Stimulated activated CD4-positive, alpha-beta T cell treated with anti-CD3 and anti-CD28 coated beads, Interleukin-1b, Interleukin-23, amount 100 ng/mL, for 4 hours (primary cell): ENCODE results near the gene DOCK11.

Experiments
- DNase-seq, 2 donors: peaks; one replicate each; pipeline ENCODE4 v3.0.0-alpha.2; 2020; ENCODE audit warnings: low read depth in 2 of 2

DOCK11 gene

DNA sequence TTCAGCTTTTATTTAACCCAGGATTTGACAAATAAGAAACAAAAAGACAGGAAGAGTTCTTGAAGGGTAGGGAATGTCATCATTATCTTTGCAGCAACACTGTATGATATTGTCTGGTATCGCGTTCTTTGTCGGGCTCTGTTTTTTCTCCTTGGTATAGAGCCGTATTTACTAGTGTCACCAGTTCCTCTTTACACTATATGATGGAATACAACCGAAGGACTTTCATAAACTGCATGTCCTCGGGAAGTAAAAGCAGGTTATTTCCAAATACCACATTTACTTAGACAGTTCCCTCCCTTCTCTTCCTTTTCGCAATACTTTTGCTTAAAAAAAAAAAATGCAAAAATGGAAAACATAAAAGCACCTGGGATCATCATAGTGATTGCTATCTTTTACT lies 135.2 kb downstream of the DOCK11 start:
- DNase-seq: no peak

DNA sequence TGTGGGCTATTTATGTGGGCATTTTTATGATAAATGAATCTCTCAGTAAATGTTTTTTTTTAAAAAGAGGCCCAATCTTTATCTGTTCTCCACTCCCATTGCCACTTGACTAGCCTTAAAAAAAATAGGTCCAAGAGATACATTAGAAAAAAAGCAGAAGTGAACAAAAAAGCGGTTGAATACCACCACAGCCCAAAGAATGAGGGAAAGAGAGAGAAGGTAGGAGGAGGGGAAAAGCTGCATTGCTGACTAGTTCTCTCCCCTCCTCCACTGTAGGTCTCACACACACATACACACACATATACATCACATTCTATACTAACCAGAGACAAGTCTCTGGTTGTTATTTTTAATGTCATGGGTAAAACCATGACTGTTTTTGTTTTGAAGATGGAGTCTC lies 136.0 kb downstream of the DOCK11 start:
- no peak for DNase-seq

DNA sequence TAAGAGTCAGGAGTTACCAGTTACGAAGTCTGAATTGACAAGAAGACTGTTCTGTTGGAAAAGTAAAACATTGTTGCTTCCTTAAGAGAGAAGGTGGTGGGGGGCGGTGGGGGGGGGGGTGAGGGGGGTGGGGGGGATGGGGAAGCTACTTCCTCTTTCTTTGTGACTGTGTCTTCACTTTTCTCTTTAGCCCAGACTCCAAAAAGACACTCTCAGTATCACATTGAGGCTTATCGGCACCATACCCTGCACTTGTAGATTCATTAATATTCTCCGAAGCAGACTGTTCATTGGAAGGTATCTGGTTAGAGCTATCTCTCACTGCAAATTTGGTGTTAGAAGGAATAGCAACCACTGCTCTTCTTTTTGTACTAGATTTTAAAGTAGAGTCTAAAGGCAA lies 137.2 kb downstream of the DOCK11 start:
- DNase-seq: no peak

DNA sequence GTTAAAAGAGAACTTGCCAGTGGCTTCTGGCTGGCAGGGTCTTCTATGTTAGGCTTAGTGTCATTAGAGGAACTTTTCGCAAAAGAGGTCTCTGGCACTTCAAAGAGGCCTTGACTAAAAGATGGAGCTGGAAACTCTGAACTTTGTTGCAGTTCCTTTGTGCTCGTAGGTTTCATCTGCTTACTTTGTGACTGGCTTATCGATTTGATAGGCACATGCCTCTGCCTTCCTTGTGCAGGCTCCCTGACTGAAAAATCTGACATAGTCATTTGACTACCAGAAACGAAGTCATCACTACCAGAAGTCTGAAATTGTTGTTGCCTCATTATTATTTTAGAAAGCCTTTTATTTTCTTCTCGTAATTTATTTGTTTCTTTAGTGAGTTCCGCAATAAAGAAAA lies 137.9 kb downstream of the DOCK11 start:
- no peak for DNase-seq

DNA sequence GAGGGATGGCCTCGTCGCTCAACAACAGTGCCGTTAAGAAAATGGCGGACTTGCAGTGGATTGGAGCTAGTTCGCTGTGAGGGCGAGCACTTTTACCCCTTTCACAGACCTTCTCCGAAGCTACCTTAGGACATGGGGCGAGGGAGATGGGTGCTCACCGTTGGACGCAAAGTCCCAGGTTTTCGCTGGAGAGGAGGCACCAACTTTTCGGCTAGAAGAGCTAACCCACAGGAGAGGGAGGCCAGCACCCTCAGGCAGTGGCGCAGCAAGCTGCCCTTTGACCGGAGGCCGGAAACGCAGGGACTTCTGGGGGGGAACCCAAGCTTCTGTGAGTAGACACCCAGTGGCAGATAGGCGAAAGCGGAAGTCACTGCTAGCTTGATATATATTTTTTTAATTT lies 138.7 kb downstream of the DOCK11 start:
- DNase-seq: no peak

DNA sequence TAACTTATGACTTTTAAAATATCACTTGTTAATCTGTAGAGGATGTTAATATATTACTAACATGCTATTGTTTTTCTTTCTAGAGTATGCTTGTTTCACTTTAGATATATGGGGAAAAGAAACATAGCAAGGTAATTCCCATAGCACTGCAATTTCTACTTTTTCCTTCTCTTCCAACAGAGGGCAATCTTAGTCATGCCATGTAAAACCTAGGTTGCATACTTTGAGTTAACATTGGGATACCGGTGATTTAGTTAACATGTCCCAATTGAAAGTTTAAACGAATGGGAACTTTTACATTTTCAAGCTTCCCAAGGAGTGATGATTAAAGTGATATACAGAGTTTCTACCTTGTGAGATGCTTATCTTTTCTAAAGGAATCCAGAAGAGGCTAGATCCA lies 142.4 kb downstream of the DOCK11 start:
- no peak for DNase-seq

DNA sequence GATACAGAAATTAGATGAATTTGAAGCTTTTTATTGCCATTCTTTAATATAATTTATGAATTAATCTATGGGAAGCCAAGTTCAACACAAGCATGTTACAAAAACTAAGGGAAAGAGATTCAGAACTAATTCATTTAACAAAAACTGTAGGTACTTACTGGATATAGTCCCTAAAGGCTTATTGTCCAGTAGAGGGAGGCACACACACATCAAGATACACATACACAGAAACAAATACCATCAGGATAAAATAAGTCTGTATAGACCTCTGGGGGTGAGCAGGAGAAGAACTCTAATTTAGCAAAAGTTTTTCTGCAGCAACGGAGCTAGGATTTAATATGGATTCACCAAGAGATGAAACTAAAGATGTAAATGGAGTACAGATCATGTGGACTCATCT lies 148.8 kb downstream of the DOCK11 start:
- DNase-seq: no peak

DNA sequence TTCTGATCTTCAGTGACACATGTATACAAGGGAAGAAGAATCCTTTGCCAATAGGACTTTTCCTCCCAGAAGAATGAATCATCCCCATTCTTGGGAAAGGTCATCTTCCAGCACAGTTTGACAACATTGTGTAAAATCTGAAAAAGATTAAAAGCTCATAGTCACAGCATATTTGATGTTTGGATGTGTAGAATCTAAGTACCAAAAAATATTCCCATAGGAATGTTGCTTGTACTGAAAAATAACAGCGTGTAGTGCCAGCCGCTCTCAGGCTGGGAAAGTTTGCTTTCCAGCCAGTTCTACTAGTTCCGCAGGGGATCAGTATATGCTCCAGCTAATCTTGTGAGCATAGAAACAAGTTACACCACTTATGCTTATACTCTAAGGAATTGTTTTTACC lies 157.1 kb downstream of the DOCK11 start:
- DNase-seq: no peak

DNA sequence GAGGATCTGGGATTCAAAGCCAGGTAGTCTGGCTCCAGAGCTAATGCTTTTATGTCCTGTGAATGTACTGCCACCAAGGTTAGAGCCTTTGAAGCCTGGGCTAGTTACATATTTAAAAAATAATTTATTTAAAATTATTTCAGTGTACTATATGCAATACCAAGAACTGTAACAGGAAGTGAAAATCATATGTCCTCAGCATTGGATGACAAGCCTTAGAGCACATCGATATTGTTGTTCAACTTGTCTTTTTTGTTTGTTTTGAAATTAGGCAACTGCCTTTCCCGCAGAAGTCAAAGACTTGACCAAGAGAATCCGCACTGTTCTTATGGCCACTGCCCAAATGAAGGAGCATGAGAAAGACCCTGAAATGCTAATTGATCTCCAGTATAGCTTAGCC lies 158.7 kb downstream of the DOCK11 start:
- no peak for DNase-seq

DNA sequence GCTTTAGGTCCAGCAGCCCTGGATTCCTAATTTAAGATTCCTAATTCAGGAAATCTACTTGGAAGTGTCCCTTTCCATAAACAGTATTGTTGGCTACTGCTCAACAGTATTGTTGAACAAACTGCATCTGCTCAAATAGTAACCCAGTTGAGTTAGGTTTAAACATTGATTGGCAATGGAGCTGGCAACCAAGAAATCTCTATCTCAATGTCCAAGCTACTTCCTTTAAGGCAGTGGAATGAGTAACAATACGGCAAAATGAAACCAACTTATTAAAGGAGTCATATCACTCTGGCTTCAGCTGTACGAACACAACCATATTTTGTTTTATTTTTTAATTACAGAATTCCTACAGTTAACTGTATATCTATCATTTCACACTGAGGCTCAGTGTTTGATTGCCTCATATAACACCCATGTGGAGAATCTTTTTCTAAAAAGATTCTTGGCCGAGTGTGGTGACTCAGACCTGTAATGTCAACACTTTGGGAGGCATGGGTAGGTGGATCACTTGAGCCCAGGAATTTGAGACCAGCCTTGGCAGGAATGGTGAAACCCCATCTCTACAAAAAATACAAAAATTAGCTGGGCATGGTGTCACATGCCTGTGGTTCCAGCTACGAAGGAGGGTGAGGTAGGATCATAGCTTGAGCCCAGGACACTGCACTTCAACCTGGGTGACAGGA lies 160.1 kb downstream of the DOCK11 start:
- DNase-seq: no peak

DNA sequence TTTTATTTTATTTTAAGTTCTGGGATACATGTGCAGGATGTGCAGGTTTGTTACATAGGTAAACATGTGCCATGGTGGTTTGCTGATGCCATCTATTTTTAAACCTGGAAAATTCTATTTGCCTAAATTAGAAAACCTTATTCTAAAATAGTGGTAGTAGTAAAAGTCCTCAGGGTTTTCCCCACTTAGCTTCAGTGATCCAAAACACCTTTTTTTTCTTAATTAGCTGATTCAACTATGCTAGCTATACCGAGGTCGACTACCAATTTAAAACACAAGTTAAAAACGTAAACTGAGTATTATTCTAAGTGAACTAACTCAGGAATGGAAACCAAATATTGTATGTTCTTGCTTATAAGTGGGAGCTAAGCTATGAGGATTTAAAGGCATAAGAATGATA lies 161.8 kb downstream of the DOCK11 start:
- DNase-seq: no peak

DNA sequence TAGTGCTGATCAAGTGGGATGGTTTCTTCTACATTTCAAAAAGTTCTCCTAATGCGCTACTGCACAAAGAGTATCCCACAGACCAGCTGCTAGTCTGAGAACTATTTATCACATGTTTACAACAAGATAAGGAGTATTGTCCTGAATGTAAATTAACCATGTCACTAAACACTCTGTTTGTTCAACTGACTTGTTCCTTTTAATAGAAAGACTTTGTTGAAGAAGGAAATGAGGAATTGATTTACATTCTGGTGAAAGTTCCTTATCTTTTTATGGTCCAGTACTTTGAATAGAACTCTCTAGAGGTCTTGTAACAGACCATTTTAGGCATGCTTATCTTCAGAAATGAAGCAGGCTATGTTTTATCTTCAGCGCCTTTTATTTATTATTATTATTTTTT lies 164.5 kb downstream of the DOCK11 start:
- no peak for DNase-seq

DNA sequence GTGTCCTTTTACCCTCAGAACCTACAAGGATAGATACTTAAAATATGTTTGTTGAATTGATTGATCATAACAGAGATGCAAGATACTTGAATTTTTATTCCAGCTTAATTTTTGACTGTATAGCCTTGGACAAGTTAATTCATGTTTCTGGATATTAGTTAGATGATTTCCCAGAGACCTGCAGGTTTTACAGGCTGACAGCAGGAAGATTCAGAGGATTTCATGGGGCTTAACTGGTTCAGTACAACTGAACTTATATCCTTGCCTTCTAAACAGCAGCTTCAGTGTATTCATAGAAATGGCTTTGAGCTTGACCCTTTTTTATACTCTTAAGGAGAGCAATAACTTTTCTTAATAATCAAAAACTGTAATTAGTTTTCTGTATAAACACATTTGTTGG lies 169.6 kb downstream of the DOCK11 start:
- no peak for DNase-seq

DNA sequence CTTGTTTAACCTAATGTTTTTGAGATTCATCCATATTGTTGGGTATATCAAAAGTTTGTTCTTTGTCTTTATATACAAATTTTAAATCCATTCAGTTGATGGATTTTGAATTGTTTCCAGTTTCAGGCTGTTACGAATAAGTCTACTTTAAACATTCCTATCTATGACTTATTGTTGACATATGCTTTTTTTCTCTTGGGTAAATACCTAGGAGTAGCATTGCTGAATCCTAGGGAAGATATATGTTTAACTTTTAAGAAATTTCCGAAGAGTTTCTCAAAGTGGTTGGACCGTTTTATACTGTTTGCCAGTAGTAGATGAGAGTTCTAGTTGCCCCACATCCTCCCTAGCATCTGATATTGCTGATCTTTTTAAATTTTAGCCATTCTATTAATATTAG lies 170.9 kb downstream of the DOCK11 start:
- DNase-seq: no peak

DNA sequence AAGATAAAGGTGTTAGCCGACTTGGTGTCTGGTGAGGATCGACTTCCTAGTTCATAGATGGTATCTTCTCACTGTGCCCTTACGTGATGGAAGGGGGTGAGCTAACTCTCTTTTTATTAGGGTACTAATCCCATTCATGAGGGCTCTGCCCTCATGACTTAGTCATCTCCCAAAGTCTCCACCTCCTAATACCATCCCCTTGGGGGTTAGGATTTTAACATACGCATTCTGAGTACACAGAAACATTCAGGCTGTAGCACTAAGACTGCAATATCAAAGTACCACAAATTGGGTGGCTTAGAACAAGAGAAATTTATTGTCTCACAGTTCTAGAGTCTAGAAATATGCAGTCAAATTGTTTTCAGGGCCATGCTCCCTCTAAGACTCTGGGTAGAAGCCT lies 173.8 kb downstream of the DOCK11 start:
- no peak for DNase-seq

DNA sequence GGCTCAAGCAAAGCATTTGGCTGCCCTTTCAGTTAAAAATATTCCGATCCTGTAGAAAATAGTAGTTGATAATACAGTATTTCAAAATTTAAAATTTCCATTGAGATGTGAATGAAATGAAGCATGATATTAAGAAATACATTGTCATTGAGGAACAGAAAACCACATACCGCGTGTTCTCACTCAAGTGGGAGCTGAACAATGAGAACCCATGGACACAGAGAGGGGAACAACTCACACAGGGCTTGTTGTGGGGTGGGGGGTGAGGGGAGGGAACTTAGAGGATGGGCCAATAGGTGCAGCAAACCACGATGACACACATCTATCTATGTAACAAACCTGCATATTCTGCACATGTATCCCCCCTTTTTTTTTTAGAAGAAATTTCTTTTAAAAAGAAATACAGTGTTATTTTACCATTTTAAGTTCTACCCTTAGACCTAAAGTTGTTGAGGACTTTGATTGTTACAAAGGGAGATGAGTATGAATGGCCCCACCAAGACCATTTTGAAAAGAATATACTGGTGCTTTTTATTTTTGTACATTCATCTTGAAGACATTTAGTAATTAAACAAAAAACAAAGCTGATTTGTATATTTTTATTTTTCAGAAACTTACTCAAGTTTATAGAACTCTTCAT lies 179.8 kb downstream of the DOCK11 start:
- DNase-seq: no peak

DNA sequence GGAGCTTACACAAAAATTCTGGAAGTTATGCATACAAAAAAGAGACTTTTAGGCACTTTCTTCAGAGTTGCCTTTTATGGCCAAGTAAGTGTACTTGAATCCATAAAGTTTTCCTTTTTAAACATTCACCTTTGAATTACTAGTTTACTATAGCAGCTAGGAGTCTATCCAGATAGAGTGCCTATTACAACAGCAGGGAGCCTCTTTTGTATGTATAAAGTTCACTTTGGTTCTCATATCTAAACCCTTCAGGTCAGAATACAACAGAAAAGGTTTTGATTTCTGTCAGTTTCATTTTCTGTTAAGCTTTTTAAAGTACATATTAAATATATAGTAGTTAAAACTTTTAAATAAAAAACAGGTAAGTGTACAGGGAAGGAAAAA lies 180.3 kb downstream of the DOCK11 start:
- no peak for DNase-seq

DNA sequence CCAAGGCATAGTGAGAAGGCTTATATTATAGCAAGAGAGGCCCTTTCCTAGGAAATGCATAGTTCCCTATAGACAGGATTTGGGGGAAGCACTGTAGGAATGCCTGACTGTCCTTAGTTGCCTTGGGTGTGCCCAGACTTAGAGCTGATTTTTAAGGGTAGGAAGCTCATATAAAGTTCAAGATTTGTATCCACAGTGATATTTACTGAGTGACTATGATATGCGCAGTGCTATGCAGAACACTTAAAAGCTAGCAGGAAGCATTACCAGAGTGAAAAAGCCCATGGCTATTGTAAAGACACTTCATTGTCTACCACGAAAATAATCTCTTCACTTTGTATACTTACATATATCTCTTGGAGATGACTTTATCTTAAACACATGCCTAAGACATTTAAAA lies 181.7 kb downstream of the DOCK11 start:
- no peak for DNase-seq

DNA sequence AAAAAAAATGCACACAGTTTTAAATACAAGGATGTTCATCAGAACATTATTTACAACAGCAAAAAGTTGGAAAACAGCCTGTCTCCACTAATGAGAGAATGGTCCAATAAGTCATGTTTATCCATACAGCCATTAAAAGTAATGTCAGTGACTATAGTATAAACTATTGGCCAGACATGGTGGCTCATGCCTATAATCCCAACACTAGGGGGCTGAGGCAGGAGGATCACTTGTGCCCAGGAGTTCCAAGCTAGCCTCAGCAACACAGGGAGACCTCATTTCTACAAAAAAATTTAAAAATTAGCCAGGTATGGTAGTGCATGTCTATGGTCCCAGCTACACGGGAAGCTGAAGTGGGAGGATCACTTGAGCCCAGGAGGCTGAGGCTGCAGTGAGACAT lies 183.7 kb downstream of the DOCK11 start:
- no peak for DNase-seq

DNA sequence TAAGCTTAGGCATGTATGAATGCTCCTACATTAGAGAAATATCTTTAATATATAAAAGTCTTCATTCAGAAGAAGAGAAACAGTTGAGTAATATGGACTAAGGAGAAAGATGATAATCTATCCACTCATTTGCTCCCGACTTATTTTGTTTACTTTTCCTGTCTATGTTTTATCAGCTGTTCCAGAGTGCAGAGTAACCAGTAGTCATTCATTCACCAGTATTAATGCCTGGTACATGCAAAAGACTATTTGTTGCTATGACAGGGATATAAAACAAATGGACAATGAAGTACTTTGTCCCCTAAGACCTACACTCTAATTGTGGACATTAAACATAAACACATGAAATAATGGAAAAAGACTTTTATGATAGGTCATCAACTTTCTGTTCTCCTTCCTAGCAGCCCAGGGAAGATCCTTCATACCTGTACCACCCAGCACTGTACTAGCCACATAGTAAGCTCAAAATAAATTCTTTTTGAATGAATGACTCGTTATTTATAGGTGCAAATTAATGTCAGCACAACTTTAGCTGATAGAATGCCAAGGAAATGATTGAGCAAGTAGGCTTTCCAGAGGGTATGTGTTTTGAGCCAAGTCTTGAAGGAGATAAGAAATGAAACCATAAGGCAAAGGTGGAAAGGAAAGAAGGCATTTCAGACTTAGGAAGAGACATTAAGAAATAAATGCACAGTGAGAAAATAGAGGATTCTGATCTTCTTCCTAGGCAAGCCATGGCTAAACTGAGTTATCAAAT lies 186.8 kb downstream of the DOCK11 start:
- DNase-seq: no peak

DNA sequence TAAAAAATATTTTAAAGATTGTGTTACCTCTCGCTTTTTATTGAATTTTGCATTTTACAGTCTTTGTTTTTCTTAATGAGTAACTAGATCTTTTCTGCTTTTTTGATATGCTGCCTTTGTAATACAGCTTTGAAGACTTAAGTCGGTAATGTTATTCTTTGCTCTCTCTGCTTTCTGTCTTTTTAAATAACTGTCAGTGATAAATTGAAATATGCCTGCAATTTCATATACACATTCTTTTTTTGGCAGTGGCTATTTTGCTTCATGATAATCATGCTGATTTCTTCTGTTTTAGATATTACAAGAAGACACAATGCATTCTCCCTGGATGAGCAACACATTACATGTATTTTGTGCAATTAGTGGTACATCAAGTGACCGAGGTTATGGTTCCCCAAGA lies 189.8 kb downstream of the DOCK11 start:
- no peak for DNase-seq

DNA sequence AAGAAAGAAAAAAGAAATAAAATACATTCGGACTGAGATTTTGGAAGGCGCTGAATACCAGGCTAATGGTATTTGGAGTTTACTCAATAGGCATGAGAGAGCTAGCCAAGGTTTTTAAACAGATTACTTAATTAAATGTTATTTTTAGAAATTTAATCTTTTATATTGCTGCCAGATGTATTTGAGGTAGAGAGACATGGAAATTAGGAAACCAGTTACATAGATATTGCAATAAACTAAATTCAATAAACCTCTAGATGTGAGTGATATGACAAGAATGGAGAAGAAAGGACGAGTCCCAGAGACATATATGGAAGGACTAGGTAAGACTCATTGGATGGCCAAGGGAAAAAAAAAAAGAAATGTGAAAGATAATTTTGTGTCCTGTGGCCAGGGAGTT lies 193.3 kb downstream of the DOCK11 start:
- no peak for DNase-seq

DNA sequence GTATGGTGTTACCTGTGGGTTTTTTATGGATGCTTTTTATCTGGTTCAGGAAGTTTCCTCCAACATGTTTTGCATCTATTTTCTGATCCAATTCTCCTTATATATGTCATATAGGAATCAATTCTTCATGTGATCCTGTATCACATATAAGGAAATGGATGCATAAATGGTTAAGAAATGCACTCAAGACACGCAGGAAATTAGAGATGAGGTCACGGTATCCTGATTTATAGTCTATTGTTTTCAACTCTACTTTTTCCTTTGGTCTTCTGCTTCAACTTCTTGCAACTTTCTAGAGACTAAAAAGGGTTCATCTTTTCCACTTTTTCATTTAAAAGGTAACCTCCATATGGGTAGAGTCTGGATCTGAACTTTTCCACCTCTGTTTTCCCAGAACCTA lies 198.2 kb downstream of the DOCK11 start:
- DNase-seq: no peak
